GM19099 (cell line): Measurements from ENCODE around the gene PLA2R1.

Experiments used
- POLR2A ChIP-seq: IDR thresholded peaks from 3 replicates; pipeline ENCODE4 v1.6.1; 2011; ENCODE audit warnings: low read depth; ENCODE audit not compliant: insufficient read length; ENCODE audit errors: extremely low read depth

PLA2R1 gene

GRCh38 chr2:160051371-160051800 is 11.0 kb downstream of the PLA2R1 start:
- no peak for TF ChIP-seq POLR2A

- TF ChIP-seq POLR2A = no peak
Observed at GRCh38 chr2:160050147-160050546, 12.3 kb downstream of the PLA2R1 start.

GRCh38 chr2:160045703-160046210 is 16.7 kb downstream of the PLA2R1 start:
- no peak for TF ChIP-seq POLR2A

GRCh38 chr2:160044728-160045127 is 17.7 kb downstream of the PLA2R1 start:
- no peak for TF ChIP-seq POLR2A

GRCh38 chr2:160043265-160043664 is 19.1 kb downstream of the PLA2R1 start:
- TF ChIP-seq POLR2A = no peak

- TF ChIP-seq POLR2A = no peak
Observed at GRCh38 chr2:160042054-160042453, 20.4 kb downstream of the PLA2R1 start.

GRCh38 chr2:160041091-160041490 is 21.3 kb downstream of the PLA2R1 start:
- no peak for TF ChIP-seq POLR2A

- no peak for TF ChIP-seq POLR2A
Observed at GRCh38 chr2:160039166-160039903, 23.1 kb downstream of the PLA2R1 start.

GRCh38 chr2:160036736-160037135 is 25.7 kb downstream of the PLA2R1 start:
- TF ChIP-seq POLR2A = no peak

GRCh38 chr2:160035125-160035524 is 27.3 kb downstream of the PLA2R1 start:
- TF ChIP-seq POLR2A = no peak

GRCh38 chr2:160034396-160034795 is 28.0 kb downstream of the PLA2R1 start:
- no peak for TF ChIP-seq POLR2A

GRCh38 chr2:160033732-160034392 is 28.6 kb downstream of the PLA2R1 start:
- no peak for TF ChIP-seq POLR2A

GRCh38 chr2:160029270-160029628 is 33.2 kb downstream of the PLA2R1 start:
- no peak for TF ChIP-seq POLR2A

GRCh38 chr2:160028431-160029269 is 33.8 kb downstream of the PLA2R1 start:
- no peak for TF ChIP-seq POLR2A

GRCh38 chr2:160022162-160022561 is 40.3 kb downstream of the PLA2R1 start:
- no peak for TF ChIP-seq POLR2A
